OCI-LY7 (cell line): Measurements from ENCODE around the gene PITPNM3.

Experiments
- EZH2phosphoT487 ChIP-seq: fragments of 200-600 bp; sonication (generic); IDR thresholded peaks from 2 replicates; pipeline ENCODE4 v1.6.1; 2018; ENCODE audit warnings: low read depth, borderline replicate concordance, mild to moderate bottlenecking, mixed run types, antibody characterized with exemption, low read length, moderate library complexity, mixed read lengths
- TF ChIP-seq, protein P1 (sequence below): fragments of 200-600 bp; sonication (generic); conservative IDR thresholded peaks from 2 replicates; pipeline ENCODE4 v1.5.1; 2014; ENCODE audit warnings: mild to moderate bottlenecking, antibody characterized with exemption, low read length, moderate library complexity, mixed read lengths

DNA sequence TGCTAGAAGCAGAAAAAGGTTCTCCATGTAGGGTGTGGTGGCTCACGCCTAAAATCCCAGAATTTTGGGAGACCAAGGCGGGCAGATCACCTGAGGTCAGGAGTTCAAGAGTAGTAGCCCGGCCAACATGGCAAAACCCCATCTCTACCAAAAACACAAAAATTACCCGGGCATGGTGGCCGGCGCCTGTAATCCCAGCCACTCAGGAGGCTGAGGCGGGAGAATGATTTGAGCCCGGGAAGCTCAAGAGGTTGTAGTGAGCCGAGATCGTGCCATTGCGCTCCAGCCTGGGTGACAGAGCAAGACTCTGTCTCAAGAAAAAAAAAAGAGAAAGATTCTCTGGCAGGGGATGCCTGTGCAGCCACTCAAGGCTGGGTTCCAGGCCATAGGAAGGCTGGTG lies 54.2 kb downstream of the PITPNM3 start:
- TF ChIP-seq, protein P1, sequence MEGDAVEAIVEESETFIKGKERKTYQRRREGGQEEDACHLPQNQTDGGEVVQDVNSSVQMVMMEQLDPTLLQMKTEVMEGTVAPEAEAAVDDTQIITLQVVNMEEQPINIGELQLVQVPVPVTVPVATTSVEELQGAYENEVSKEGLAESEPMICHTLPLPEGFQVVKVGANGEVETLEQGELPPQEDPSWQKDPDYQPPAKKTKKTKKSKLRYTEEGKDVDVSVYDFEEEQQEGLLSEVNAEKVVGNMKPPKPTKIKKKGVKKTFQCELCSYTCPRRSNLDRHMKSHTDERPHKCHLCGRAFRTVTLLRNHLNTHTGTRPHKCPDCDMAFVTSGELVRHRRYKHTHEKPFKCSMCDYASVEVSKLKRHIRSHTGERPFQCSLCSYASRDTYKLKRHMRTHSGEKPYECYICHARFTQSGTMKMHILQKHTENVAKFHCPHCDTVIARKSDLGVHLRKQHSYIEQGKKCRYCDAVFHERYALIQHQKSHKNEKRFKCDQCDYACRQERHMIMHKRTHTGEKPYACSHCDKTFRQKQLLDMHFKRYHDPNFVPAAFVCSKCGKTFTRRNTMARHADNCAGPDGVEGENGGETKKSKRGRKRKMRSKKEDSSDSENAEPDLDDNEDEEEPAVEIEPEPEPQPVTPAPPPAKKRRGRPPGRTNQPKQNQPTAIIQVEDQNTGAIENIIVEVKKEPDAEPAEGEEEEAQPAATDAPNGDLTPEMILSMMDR = no peak
- TF ChIP-seq EZH2phosphoT487 = no peak
